ENCODE results near the gene NUP93. TPM values are rescaled to one million over a fixed set of nuclear protein-coding genes. Genes with fewer than 3 reads are reported as not detected.

The NUP93 gene
- total and polyA plus RNA-seq, 2 donors (not counting 3 experiments of a cell fraction or from before 2014, with no cell fraction given) = 62.3 to 124 TPM

- H3K9ac ChIP-seq (replicated peaks; ENCODE audit: extremely low read depth, insufficient read depth, low read length) = no peak overlapping the region
- H3K4me2 ChIP-seq (ENCODE audit: insufficient read depth, low read length) = peak overlapping the region; percentile 35
- H3K27me3 ChIP-seq (ENCODE audit: control insufficient read depth in 2 of 2, insufficient read depth in 2 of 2, low read length in 2 of 2) = no peaks in the 10 kb centered on the region
- no peaks in the 10 kb centered on the region for H4K20me1 ChIP-seq (replicated peaks; ENCODE audit: control insufficient read depth, extremely low read depth, insufficient read depth, low read length)
- no peak overlapping the region for H2AFZ ChIP-seq (ENCODE audit: low read depth, low read length)
- H3K79me2 ChIP-seq (ENCODE audit: control insufficient read depth, insufficient read depth, low read length) = no peaks in the 10 kb centered on the region
- no peak overlapping the region for H3K4me3 ChIP-seq (replicated peaks in 1 of 3; ENCODE audit: insufficient read depth in 1 of 3, low read depth in 1 of 3, low read length in 3 of 3)
- H3K27ac ChIP-seq (ENCODE audit: insufficient read depth, low read depth, low read length) = peak overlapping the region; percentile 31
- no peaks in the 10 kb centered on the region for H3K9me3 ChIP-seq (replicated peaks; ENCODE audit: control insufficient read depth, insufficient read depth, low read length)
- peak; percentile 73 for DNase-seq (ENCODE audit: low read depth, low spot score)
- H3K36me3 ChIP-seq (ENCODE audit: control insufficient read depth in 2 of 2, extremely low read depth in 1 of 2, insufficient read depth in 2 of 2, low read length in 2 of 2) = peaks cover 0 to 10% of the 10 kb centered on the region in 2 experiments
- no peaks in the 10 kb centered on the region for H3K9me1 ChIP-seq (replicated peaks; ENCODE audit: control insufficient read depth, extremely low read depth, insufficient read depth, low read length)
- no peak for TF ChIP-seq GATA2 (IDR thresholded peaks at IDR 0.05; ENCODE audit: insufficient read depth, insufficient read length, low read depth, low read length)
- TF ChIP-seq JUN (IDR thresholded peaks at IDR 0.05; ENCODE audit: borderline replicate concordance, insufficient read depth, insufficient read length, low read depth) = no peak
- TF ChIP-seq EZH2 (IDR thresholded peaks at IDR 0.05; ENCODE audit: borderline replicate concordance, low read depth, low read length, severe bottlenecking) = no peak
- no peak for TF ChIP-seq MAX (IDR thresholded peaks at IDR 0.05; ENCODE audit: insufficient read depth, insufficient read length)
- TF ChIP-seq FOS (IDR thresholded peaks at IDR 0.05; ENCODE audit: borderline replicate concordance, insufficient read depth, low read length) = no peak
- TF ChIP-seq, protein P1, sequence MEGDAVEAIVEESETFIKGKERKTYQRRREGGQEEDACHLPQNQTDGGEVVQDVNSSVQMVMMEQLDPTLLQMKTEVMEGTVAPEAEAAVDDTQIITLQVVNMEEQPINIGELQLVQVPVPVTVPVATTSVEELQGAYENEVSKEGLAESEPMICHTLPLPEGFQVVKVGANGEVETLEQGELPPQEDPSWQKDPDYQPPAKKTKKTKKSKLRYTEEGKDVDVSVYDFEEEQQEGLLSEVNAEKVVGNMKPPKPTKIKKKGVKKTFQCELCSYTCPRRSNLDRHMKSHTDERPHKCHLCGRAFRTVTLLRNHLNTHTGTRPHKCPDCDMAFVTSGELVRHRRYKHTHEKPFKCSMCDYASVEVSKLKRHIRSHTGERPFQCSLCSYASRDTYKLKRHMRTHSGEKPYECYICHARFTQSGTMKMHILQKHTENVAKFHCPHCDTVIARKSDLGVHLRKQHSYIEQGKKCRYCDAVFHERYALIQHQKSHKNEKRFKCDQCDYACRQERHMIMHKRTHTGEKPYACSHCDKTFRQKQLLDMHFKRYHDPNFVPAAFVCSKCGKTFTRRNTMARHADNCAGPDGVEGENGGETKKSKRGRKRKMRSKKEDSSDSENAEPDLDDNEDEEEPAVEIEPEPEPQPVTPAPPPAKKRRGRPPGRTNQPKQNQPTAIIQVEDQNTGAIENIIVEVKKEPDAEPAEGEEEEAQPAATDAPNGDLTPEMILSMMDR (IDR thresholded peaks at IDR 0.05; ENCODE audit: extremely low read depth in 1 of 2, insufficient read depth in 1 of 2, low read depth in 1 of 2, low read length in 2 of 2) = no peak
- TF ChIP-seq POLR2A (IDR thresholded peaks at IDR 0.05; ENCODE audit: low read depth, low read length) = no peak
- TF ChIP-seq MYC (IDR thresholded peaks at IDR 0.05; ENCODE audit: low read depth, low read length) = no peak
- TF ChIP-seq POLR2AphosphoS5 (IDR thresholded peaks at IDR 0.05; ENCODE audit: insufficient read depth, low read depth, low read length) = no peak
- BruUV-seq (replicated peaks) = no TSS peak
- intact Hi-C loops (cut with micrococcal nuclease) = loop anchor here (2.0 kb wide), 1 partner anchor 41 kb away; no protein-coding TSS in a partner anchor
- POLR2A ChIA-PET = no interaction called here
- CTCF ChIA-PET = interaction anchor here (1.1 to 14.8 kb wide), 4 partner anchors 9 to 58 kb away, joined by 3 to 231 read pairs (median 4); no protein-coding TSS in a partner anchor
- dilution Hi-C loops (cut with MboI; ENCODE audit: extremely low pct_ligation_motif_present, low sequenced_read_pairs) = no loop called here
- H3K4me1 ChIP-seq (ENCODE audit: control insufficient read depth, extremely low read depth, insufficient read depth, low read length) = peaks cover 32% of the 10 kb centered on the region
- FAIRE-seq = peak; percentile 95
Measured at GRCh38 chr16:56848029-56848936, 118.4 kb downstream of the NUP93 start.
